UCSD-AML1 (cell line): ENCODE measurements around the gene NIBAN1.
"Not testable (repeated sequence)": the region's sequence is repeated elsewhere in the genome, so short reads cannot be mapped to it uniquely, and the experiment has no call there.

Experiments used
- DNase-seq: peaks from one replicate; lab custom pipeline; 2025; ENCODE audit not compliant: unreplicated experiment; lab: John Stamatoyannopoulos, UW

NIBAN1 gene

DNA sequence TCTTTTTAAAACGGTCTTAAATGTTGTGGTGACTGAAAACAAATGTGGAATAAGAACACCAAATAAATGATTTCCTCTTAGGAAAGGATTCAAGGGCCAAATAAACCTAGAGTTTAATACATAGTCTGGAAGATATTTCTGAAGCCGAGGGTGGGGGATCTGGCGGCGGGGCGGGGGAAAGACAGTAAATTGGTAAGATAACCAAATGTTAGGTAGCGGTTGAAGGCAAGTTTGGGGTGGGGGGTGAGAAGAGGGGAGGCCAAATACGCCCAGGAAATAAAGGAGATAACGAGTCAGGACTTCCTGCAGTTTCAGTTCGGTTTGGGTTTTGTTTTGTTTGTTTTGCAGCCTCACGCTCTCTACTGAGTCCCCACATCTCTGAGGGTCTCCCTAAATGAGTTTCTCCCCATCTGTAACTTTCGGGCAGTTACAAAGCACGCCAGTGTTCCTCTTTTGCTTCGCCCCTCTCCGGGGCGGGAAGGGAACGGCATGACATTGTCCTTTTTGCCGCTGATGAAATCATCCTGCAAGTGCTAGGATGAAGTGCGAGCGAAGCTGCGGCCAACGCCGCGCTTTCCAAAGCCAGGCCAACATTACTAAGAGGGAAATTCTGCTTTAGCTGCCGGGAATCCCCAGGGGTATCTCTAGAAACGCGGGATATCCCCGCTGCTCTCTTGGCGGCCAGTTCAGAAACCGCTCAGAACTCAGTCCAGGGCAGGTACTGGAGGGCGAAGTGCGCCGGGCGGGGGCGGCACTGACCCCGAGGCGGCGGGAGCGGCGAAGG, 844 bp downstream of the NIBAN1 start:
- DNase-seq: peak; percentile 70

DNA sequence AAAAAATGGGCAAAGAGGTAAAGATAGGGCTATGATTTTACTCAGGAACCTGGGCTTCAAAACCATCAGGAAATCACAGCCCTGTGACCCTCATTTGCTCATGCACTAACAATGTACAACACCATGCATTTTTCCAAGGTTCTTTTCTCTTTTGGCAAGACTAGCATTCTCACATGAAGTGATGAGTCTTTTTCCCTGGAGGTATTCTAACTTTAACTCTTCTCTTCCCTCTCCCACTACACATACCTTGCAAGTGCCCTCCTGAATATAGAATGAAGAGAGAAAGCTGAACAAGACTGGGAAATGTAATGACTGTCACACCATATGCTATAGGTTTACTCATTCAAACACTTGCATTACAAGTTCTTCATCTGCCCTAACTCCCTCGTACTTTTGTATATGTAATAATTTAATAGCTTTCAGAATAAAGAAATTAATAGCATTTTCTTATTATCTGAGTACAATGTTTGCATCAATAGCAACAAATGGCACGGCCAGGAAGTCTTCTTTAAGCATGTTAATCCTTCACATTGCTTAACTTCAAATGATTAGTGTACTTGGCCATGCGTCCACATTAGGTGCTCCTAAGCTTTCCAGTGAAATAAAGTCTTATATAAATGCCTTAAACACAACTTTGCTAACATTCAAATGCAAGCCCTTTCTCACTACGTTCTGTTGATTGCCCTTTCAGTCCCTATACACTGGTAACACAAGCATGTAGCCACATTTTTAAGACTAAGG, 1.8 kb downstream of the NIBAN1 start:
- DNase-seq: no peak

GRCh38 chr1:184971522-184972265, 2.6 kb downstream of the NIBAN1 start:
- DNase-seq: no peak

DNA sequence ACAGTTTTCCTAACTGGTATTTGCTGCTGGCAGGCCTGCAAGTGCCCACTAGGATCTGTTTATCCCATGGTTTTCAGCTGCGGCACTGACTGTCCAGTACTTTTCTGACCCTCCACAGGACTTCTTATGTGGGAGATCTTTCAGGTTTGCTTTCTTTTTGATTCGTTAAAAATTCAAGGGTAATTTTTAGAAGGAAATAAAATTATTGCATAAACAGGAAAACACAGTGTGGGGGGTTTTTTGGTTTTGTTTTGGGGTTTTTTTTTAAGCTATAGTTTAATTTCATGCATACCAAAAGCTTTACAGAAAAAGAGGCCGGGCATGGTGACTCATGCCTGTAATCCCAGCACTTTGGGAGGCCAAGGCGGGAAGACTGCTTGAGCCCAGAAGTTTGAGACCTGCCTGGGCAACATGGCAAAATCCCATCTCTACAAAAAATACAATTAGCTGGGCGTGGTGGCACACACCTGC, 3.6 kb downstream of the NIBAN1 start:
- no peak for DNase-seq

GRCh38 chr1:184966989-184967388, 7.3 kb downstream of the NIBAN1 start:
- no peak for DNase-seq

DNA sequence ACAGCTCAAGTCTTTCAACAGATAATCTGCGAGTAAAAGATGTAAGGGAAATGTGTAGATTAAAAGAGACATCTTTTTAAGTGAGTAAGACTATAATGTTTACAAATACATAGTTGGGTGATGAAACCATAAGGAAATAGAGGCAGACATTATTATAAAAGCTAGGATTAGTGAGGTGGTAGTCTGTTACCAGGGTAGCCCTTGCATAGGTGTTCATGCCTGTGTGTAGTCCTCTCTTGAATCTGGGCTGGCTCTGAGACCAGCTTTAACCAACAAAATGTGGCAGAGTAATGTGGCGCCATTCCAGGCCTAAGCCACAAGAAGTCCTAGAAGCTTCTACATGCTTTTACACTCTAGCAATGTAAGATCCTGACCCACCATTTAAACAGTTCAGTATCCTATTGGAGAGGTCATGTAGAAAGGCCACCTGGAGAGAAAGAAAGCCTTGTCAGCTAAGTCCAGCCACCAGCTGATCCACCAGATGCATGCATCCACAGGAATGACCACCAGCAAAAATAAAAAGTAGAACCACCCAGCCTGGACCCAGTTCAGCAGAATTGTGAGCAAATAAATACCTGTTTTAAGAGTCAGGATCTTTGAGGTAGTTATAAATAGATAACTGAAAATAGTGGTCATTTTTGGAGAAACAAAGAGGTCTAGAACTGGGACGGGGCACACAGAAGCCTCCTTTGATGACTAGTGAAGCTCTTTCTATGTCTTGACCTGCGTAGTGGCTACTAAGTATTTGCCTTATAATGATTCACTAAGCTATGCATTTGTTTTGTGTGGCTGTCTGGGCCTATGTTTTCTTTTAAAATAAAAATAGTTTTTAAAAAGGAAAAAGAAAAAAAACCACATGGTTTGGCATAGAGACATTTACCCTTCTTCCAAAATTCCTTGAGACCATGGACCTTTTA, 8.1 kb downstream of the NIBAN1 start:
- DNase-seq: no peak

- DNase-seq: no peak
Observed at GRCh38 chr1:184965439-184965838, 8.9 kb downstream of the NIBAN1 start.

GRCh38 chr1:184959626-184960025, 14.7 kb downstream of the NIBAN1 start:
- no peak for DNase-seq

DNA sequence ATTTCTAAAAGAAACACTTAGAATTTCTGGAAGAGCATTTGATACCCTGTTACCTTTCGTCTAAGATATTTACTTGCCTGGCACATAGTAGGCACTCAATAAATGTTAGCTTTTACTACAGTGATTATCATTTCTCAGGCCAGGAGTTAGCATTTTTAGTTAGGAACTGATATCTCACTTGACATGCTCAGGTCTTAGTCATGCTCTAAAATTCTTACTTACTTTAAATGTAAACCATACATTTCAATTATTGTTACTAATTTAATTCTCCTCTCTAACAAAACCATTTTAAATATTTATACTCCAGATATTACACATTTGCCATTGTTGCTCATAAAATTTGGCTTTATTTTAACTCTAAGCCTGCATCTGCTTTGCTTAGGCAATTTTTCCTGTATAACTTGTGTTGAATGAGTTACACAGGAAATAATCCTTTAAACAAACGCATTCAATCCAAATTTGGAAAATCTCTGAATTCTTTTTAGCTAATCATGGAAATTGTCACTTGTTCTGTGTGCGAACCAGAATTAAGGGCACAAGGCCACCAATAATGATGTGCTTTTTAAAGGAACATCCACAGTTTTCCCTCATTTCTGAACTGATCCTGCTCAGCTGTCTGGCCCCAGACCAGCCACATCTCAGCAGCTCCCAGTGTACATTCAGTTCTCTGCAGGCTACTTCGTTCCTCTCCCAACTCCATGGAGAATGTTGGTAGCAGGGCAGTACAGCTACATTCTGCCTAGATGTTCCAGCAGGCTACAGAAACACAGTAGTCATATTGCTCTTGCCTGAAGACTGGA, 15.6 kb downstream of the NIBAN1 start:
- no peak for DNase-seq

DNA sequence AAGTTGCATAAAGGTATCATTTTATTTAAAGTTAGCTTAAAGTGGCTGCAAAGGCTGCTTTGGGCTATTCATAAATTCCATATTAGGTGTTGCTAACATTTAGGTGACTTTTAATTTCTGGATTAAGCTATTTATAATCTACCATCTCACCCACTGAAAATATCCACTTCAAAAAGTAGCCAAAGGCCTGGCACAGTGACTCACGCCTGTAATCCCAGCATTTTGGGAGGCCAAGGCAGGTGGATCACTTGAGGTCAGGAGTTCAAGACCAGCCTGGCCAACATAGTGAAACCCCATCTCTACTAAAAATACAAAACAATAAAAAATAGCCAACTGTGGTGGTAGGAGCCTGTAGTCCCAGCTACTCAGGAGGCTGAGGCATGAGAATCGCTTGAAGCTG, 16.4 kb downstream of the NIBAN1 start:
- DNase-seq: not testable (repeated sequence)

DNA sequence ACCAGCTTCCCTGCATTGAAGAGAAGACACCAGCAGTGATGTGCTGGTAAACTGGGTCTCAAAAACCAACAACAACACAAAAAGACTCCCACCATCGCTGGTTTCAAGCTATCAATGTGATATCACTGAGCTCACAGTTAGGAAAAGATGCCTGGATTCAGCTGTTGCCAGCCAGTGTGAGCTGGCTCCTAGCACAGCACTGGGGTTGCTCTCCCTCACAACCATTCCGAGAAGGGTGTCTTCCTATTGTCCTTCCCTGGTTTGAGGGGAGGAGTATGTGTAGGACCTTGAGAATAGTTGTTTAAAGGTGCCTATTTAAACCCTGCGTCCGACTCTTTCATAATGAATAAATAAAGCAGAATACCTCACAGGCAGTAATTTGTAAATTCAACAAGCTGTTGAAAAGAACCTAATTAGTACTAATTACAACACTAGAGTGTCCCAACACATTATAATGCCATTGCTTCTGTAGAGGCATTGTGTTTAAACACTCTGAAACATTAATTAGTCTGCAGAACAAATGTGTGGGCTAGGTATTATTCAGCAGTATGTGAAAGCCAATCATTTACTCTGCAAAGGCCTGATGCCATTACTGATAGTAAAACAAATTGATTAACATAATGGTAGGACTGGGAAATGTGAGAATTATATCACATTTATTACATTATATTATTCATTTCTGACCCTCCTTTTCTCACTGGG, 17.2 kb downstream of the NIBAN1 start:
- no peak for DNase-seq

DNA sequence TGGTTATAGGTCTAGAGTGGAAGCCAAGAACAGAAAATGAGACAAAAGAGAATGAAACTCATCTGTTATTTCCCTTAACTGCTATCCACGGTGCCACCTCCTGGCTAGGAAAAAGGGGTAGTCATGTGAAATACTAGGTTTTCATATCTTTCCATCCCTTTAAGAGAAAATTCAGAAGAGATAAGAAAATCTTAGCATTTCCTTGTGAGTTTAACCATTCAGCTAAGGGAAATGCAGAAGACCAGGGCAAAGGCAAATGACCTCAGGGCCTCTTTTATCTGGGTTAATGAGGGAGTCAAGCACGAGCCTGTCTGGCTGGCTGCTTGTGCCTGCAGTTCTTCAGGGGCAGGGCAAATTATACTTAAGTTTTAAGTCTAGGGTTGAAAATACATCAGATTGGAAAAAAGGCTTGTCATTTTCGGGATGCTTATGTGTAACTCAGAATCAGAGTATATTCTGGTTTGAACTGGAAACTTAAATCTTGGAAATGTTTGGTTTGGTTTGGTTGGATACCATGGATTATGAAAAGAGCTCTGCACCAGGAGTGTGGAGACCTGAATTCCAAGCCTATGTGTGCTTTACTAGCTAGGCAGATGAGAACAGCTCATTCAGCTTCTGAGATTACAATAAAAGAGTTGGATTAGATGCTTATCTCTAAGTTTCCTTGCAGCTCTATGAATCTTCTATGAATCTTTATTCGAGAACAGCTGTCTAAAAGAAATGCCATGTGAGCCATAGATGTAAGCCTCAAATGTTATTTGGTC, 19.9 kb downstream of the NIBAN1 start:
- no peak for DNase-seq

GRCh38 chr1:184953600-184954219, 20.6 kb downstream of the NIBAN1 start:
- DNase-seq: no peak

- DNase-seq: no peak
Observed at GRCh38 chr1:184952428-184952827, 21.9 kb downstream of the NIBAN1 start.

GRCh38 chr1:184951788-184952187, 22.5 kb downstream of the NIBAN1 start:
- DNase-seq: no peak

- no peak for DNase-seq
Observed at GRCh38 chr1:184950906-184951305, 23.4 kb downstream of the NIBAN1 start.

- no peak for DNase-seq
Observed at GRCh38 chr1:184950227-184950626, 24.1 kb downstream of the NIBAN1 start.
